8988T (cell line): ENCODE data around the gene OR8D2.
"Not testable (repeated sequence)": the region's sequence is repeated elsewhere in the genome, so short reads cannot be mapped to it uniquely, and the experiment has no call there.

Experiments
- DNase-seq: peaks from one replicate; pipeline ENCODE4 v3.0.0; 2011

The OR8D2 gene

DNA sequence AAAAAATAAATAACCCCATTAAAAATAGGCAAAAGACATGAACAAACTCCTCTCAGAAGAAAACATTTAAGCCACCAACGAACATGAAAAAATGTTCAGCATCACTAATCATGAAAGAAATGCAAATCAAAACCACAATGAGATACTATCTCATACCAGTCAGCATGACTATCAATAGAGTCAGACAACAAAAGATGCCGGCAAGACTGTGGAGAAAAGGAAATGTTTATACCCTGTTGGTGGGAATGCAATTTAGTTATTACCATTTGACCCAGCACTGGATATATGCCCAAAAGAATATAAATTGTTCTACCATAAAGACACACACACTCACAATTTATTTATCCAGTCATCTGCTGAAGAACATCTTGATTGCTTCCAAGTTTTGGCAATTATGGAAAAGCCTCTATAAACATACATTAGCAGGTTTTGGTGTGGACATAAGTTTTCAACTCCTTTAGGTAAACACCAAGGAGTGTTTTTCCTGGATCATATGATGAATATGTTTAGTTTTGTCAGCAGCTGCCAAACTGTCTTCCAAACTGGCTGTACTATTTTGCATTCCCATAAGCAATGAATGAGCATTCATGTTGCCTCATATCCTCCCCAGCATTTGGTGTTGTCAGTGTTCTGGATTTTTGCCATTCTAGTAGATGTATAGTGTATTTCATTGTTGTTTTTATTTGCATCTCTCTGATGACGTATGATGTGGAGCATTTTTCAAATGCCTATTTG, 34.2 kb downstream of the OR8D2 start:
- no peak for DNase-seq

DNA sequence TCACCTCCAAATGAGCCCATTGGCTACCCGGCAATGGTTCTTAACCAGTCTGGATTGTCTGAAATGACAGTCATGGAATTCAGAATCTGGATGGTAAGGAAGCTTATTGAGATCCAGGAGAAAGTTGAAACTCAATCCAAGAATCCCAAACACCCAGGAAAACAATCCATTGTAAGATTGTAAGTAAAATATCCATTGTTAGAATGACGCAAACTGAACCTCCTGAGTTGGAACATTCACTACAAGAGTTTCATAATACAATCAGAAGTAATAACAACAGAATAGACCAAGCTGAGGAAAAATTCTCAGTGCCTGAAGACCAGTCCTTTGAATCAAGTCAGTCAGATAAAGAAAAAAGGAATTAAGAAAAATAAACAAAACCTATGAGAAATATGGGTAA, 41.7 kb downstream of the OR8D2 start:
- no peak for DNase-seq

GRCh38 chr11:124277804-124278203, 42.2 kb downstream of the OR8D2 start:
- no peak for DNase-seq

GRCh38 chr11:124277207-124277606, 42.8 kb downstream of the OR8D2 start:
- DNase-seq, result no peak

DNA sequence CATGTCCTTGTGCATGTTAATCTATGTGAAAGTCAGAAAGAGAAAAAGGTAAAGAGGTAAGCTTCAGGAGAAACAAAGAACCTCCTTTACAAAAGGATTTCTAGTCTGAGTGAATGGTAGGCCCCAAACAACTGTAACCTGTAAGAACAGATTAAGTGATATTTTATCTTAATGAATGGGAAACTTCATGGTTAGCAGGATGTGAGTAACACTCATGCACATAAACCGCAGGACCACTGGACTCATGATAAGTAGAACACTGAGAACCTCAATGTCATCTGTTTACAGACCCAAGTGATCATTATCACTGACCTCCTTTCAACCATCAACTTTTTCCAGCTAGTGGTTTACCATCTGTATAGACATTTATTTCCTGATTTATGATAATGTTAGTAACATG, 43.9 kb downstream of the OR8D2 start:
- DNase-seq, result no peak

GRCh38 chr11:124274000-124274399, 46.0 kb downstream of the OR8D2 start:
- no peak for DNase-seq

DNA sequence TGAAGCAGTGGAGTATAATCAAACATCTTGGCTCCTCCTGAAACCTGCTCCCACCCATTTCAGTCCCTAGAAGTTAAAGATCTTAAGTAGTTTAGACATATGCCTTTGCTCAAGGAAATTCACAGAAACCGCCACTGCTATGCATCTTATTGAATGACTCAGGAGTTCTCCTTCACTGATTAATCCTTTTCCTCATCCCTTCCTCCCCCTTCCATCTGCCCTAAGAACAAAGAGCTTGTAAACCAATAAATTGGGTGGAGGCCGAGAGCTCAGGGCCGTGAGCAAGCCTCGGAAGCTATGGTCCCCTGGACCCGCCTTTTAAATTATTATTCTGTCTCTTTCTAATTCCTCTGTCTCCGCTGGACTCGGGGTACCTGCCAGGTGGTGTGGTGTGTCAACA, 49.1 kb downstream of the OR8D2 start:
- not testable (repeated sequence) for DNase-seq
